OCI-LY7 (cell line): ENCODE results near the gene EIF3F.

Experiments used
- EZH2phosphoT487 ChIP-seq: fragments of 200-600 bp; sonication (generic); IDR thresholded peaks from 2 replicates; pipeline ENCODE4 v1.6.1; 2018; ENCODE audit warnings: low read depth, borderline replicate concordance, mild to moderate bottlenecking, mixed run types, antibody characterized with exemption, low read length, moderate library complexity, mixed read lengths
- TF ChIP-seq, protein P1 (sequence below): fragments of 200-600 bp; sonication (generic); conservative IDR thresholded peaks from 2 replicates; pipeline ENCODE4 v1.5.1; 2014; ENCODE audit warnings: mild to moderate bottlenecking, antibody characterized with exemption, low read length, moderate library complexity, mixed read lengths

DNA sequence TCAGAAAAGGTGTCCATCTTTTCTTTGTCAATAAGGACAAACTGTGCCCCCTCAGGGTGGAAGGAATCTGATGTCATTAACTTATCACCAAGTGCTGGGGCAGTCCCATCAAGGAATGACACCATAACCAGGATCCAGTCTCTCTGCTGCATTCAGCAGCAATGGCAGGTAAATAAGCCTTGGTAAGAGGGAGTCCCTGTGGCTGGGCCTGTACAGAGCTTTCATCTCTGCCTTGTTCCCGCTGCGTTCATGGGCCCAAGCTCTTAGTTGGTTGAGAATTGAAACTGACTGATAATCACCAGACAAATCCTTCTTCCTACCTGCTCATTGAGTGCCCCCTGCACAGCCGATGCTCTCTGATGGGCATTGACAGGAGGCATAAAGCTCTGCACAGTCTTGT lies 22.7 kb downstream of the EIF3F start:
- TF ChIP-seq, protein P1, sequence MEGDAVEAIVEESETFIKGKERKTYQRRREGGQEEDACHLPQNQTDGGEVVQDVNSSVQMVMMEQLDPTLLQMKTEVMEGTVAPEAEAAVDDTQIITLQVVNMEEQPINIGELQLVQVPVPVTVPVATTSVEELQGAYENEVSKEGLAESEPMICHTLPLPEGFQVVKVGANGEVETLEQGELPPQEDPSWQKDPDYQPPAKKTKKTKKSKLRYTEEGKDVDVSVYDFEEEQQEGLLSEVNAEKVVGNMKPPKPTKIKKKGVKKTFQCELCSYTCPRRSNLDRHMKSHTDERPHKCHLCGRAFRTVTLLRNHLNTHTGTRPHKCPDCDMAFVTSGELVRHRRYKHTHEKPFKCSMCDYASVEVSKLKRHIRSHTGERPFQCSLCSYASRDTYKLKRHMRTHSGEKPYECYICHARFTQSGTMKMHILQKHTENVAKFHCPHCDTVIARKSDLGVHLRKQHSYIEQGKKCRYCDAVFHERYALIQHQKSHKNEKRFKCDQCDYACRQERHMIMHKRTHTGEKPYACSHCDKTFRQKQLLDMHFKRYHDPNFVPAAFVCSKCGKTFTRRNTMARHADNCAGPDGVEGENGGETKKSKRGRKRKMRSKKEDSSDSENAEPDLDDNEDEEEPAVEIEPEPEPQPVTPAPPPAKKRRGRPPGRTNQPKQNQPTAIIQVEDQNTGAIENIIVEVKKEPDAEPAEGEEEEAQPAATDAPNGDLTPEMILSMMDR, result no peak
- TF ChIP-seq EZH2phosphoT487, result no peak
